Neural cell (in vitro differentiated cells): ENCODE data around the gene RNF7. TPM values are rescaled to one million over a fixed set of nuclear protein-coding genes. Genes with fewer than 3 reads are reported as not detected.

Source experiments
- H2AFZ ChIP-seq: fragments of 200-600, 300-800 bp; sonication (generic), shearing (Covaris generic); 2 replicates; pipeline ENCODE4 v1.6.0; 2014; ENCODE audit warnings: low read depth, mild to moderate bottlenecking, antibody characterized with exemption, low read length, moderate library complexity
- H3F3A ChIP-seq: fragments of 200-600 bp; shearing (Covaris generic); 2 replicates; pipeline ENCODE4 v1.6.1; 2016; ENCODE audit warnings: mild to moderate bottlenecking, moderate library complexity, mixed read lengths, antibody characterized with exemption, low read length; ENCODE audit not compliant: insufficient read depth, poor library complexity, severe bottlenecking
- H3K27ac ChIP-seq: fragments of 200-600, 300-800 bp; sonication (generic), shearing (Covaris generic); 2 replicates; pipeline ENCODE4 v1.5.1; 2014; ENCODE audit warnings: mild to moderate bottlenecking, low read length, moderate library complexity
- H3K27me3 ChIP-seq: fragments of 300-800, 200-600 bp; sonication (generic), shearing (Covaris generic); 2 replicates; pipeline ENCODE4 v1.6.0; 2014; ENCODE audit warnings: mild to moderate bottlenecking, low read depth, low read length, moderate library complexity; ENCODE audit not compliant: insufficient read depth
- H3K36me3 ChIP-seq: fragments of 300-800, 200-600 bp; sonication (generic), shearing (Covaris generic); 2 replicates; pipeline ENCODE4 v1.5.1; 2014; ENCODE audit warnings: mild to moderate bottlenecking, antibody characterized with exemption, low read length, moderate library complexity; ENCODE audit not compliant: insufficient read depth
- H3K4me2 ChIP-seq: fragments of 300-800, 200-600 bp; sonication (generic), shearing (Covaris generic); 2 replicates; pipeline ENCODE4 v1.6.0; 2014; ENCODE audit warnings: mild to moderate bottlenecking, low read length
- H3K4me3 ChIP-seq: fragments of 300-800, 200-600 bp; sonication (generic), shearing (Covaris generic); 2 replicates; pipeline ENCODE4 v1.5.1; 2014; ENCODE audit warnings: mild to moderate bottlenecking, low read length, moderate library complexity
- H3K79me2 ChIP-seq: fragments of 200-600 bp; shearing (Covaris generic); replicated peaks from 2 replicates; pipeline ENCODE4 v1.6.0; 2014; ENCODE audit warnings: mild to moderate bottlenecking, low read length, moderate library complexity; ENCODE audit not compliant: insufficient read depth
- H3K9ac ChIP-seq: fragments of 300-800, 200-600 bp; sonication (generic), shearing (Covaris generic); 2 replicates; pipeline ENCODE4 v1.6.1; 2016; ENCODE audit warnings: mild to moderate bottlenecking, low read length, mixed read lengths
- H3K9me2 ChIP-seq: fragments of 200-600 bp; shearing (Covaris generic); 2 replicates; pipeline ENCODE4 v1.6.1; 2016; ENCODE audit warnings: mild to moderate bottlenecking, low read length, mixed read lengths; ENCODE audit not compliant: insufficient read depth
- H3K9me3 ChIP-seq: fragments of 200-600, 300-800 bp; sonication (generic), shearing (Covaris generic); 2 replicates; pipeline ENCODE4 v1.6.1; 2016; ENCODE audit warnings: mild to moderate bottlenecking, mixed run types, low read length, moderate library complexity, mixed read lengths
- H4K20me1 ChIP-seq: fragments of 200-600 bp; shearing (Covaris generic); 2 replicates; pipeline ENCODE4 v1.6.1; 2016; ENCODE audit warnings: mild to moderate bottlenecking, mixed run types; ENCODE audit not compliant: insufficient read depth
- EP300 ChIP-seq: fragments of 450-650 bp; conservative IDR thresholded peaks from 2 replicates; pipeline ENCODE4 v1.6.1; 2014; ENCODE audit warnings: antibody characterized with exemption, mild to moderate bottlenecking, moderate library complexity; ENCODE audit not compliant: poor library complexity, severe bottlenecking
- EZH2 ChIP-seq: fragments of 200-600, 300-800 bp; shearing (Covaris generic), sonication (generic); IDR thresholded peaks from 2 replicates; pipeline ENCODE4 v1.6.1; 2014; ENCODE audit warnings: antibody characterized with exemption, low read length, borderline replicate concordance, mild to moderate bottlenecking; ENCODE audit not compliant: insufficient read depth, poor library complexity, severe bottlenecking
- MXI1 ChIP-seq: fragments of 450-650 bp; conservative IDR thresholded peaks from 2 replicates; pipeline ENCODE4 v1.6.1; 2014; ENCODE audit warnings: antibody characterized with exemption, mild to moderate bottlenecking; ENCODE audit not compliant: poor library complexity, severe bottlenecking
- POLR2AphosphoS5 ChIP-seq: IDR thresholded peaks from 2 replicates; pipeline ENCODE4 v1.6.1; 2012
- RAD21 ChIP-seq: fragments of 450-650 bp; conservative IDR thresholded peaks from 2 replicates; pipeline ENCODE4 v1.6.1; 2014; ENCODE audit warnings: antibody characterized with exemption, mild to moderate bottlenecking, moderate library complexity
- SMC3 ChIP-seq: fragments of 450-650 bp; conservative IDR thresholded peaks from 2 replicates; pipeline ENCODE4 v1.6.1; 2014; ENCODE audit warnings: antibody characterized with exemption, mild to moderate bottlenecking, moderate library complexity; ENCODE audit not compliant: poor library complexity
- TAF1 ChIP-seq: IDR thresholded peaks from 2 replicates; pipeline ENCODE4 v1.6.1; 2012; ENCODE audit warnings: low read depth
- polyA plus RNA-seq: library from polyadenylated mRNA; depleted of rRNA; stranded (reverse); fragments of >200 nt; gene quantifications from 2 replicates; pipeline ENCODE4 v1.2.3, GENCODE V29; 2014
- TF ChIP-seq, protein P1 (sequence below): IDR thresholded peaks from 2 replicates; pipeline ENCODE4 v1.6.1; 2012; ENCODE audit warnings: borderline replicate concordance
- TF ChIP-seq, protein P2 (sequence below): fragments of 450-650 bp; IDR thresholded peaks from 2 replicates; pipeline ENCODE4 v1.5.1; 2014; ENCODE audit warnings: antibody characterized with exemption, mild to moderate bottlenecking, moderate library complexity; ENCODE audit not compliant: poor library complexity, severe bottlenecking

RNF7 gene
- polyA plus RNA-seq, 1 donor from 2014 or later = 170 TPM

DNA sequence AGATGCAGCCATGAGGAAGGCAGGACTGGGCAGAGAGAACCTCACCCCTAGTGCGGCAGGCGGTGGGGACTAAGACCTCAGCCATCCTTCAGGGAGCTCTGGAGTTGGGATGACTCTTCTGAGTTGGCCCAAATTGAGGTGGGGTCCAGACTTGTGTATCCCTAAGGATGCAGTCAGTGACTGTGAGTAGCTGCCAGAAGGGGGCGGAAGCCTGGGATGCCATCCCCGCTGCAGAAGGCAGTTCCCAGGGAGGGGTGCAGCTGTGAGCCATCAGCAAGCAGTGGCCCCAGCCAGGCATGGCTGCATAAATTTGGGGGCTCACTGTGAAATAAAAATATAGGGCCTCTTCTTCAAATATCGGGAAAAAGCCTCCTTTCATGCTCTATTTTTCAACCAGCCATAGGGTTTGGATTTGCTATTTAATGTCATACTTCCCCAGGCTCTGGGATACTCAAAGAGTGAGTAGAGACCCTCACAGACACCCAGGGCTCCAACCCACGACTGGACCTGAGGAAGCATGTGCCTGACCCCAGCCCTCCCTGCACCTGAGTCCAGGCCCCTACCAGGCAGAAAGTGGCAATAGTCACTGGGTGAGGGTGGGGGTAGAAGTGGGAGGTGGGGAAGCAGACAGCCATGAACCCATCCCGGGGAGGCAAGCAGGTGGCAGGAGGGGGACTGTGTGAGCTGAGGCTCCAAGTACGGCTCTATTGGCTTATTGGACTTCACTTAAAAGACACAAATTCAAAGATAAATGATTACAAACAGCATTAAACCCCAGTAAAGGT lies 55.6 kb downstream of the RNF7 start:
- Histone ChIP-seq H3K9ac (no peak overlapping the region), H3F3A (no peaks in the 10 kb centered on the region), H3K9me2 (no peaks in the 10 kb centered on the region), H3K27ac (no peak overlapping the region), H3K4me2 (no peak overlapping the region), H2AFZ (no peak overlapping the region), H3K9me3 (no peaks in the 10 kb centered on the region), H3K79me2 (no peaks in the 10 kb centered on the region), H3K27me3 (no peaks in the 10 kb centered on the region), H3K4me3 (no peak overlapping the region), H3K36me3 (no peaks in the 10 kb centered on the region), H4K20me1 (no peaks in the 10 kb centered on the region)
- TF ChIP-seq SMC3 = no peak
- TF ChIP-seq EZH2 = no peak
- TF ChIP-seq TAF1 = no peak

GRCh38 chr3:141795276-141795675 lies 57.2 kb downstream of the RNF7 start:
- Histone ChIP-seq H4K20me1 (no peaks in the 10 kb centered on the region), H2AFZ (no peak overlapping the region), H3K4me2 (no peak overlapping the region), H3K9ac (no peak overlapping the region), H3K9me2 (no peaks in the 10 kb centered on the region), H3F3A (no peaks in the 10 kb centered on the region), H3K27me3 (no peaks in the 10 kb centered on the region), H3K36me3 (no peaks in the 10 kb centered on the region), H3K27ac (no peak overlapping the region), H3K4me3 (no peak overlapping the region), H3K79me2 (no peaks in the 10 kb centered on the region), H3K9me3 (no peaks in the 10 kb centered on the region)
- TF ChIP-seq EP300 = no peak
- TF ChIP-seq SMC3 = no peak
- TF ChIP-seq RAD21 = no peak
- no peak for TF ChIP-seq TAF1
- no peak for TF ChIP-seq MXI1
- no peak for TF ChIP-seq EZH2
- TF ChIP-seq, protein P1, sequence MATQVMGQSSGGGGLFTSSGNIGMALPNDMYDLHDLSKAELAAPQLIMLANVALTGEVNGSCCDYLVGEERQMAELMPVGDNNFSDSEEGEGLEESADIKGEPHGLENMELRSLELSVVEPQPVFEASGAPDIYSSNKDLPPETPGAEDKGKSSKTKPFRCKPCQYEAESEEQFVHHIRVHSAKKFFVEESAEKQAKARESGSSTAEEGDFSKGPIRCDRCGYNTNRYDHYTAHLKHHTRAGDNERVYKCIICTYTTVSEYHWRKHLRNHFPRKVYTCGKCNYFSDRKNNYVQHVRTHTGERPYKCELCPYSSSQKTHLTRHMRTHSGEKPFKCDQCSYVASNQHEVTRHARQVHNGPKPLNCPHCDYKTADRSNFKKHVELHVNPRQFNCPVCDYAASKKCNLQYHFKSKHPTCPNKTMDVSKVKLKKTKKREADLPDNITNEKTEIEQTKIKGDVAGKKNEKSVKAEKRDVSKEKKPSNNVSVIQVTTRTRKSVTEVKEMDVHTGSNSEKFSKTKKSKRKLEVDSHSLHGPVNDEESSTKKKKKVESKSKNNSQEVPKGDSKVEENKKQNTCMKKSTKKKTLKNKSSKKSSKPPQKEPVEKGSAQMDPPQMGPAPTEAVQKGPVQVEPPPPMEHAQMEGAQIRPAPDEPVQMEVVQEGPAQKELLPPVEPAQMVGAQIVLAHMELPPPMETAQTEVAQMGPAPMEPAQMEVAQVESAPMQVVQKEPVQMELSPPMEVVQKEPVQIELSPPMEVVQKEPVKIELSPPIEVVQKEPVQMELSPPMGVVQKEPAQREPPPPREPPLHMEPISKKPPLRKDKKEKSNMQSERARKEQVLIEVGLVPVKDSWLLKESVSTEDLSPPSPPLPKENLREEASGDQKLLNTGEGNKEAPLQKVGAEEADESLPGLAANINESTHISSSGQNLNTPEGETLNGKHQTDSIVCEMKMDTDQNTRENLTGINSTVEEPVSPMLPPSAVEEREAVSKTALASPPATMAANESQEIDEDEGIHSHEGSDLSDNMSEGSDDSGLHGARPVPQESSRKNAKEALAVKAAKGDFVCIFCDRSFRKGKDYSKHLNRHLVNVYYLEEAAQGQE = no peak
- TF ChIP-seq POLR2AphosphoS5 = no peak
- TF ChIP-seq, protein P2, sequence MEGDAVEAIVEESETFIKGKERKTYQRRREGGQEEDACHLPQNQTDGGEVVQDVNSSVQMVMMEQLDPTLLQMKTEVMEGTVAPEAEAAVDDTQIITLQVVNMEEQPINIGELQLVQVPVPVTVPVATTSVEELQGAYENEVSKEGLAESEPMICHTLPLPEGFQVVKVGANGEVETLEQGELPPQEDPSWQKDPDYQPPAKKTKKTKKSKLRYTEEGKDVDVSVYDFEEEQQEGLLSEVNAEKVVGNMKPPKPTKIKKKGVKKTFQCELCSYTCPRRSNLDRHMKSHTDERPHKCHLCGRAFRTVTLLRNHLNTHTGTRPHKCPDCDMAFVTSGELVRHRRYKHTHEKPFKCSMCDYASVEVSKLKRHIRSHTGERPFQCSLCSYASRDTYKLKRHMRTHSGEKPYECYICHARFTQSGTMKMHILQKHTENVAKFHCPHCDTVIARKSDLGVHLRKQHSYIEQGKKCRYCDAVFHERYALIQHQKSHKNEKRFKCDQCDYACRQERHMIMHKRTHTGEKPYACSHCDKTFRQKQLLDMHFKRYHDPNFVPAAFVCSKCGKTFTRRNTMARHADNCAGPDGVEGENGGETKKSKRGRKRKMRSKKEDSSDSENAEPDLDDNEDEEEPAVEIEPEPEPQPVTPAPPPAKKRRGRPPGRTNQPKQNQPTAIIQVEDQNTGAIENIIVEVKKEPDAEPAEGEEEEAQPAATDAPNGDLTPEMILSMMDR = no peak
